ENCODE data around the gene CBFB. TPM values are rescaled to one million over a fixed set of nuclear protein-coding genes. Genes with fewer than 3 reads are reported as not detected.

CBFB gene
- total and polyA plus RNA-seq, 2 of the 4 experiments (the other 2 are of a cell fraction) = 44.2 to 48.0 TPM

GRCh38 chr16:67148656-67149275 is 119.8 kb downstream of the CBFB start:
- Histone ChIP-seq H3K18ac (ENCODE audit: low read depth, low read length) (no peak overlapping the region), H2BK120ac (ENCODE audit: low read depth, low read length) (no peak overlapping the region), H3K4ac (ENCODE audit: low read depth, low read length) (no peak overlapping the region), H4K20me1 (ENCODE audit: insufficient read depth, low read length) (peaks cover 7% of the 10 kb centered on the region; the same call in 1 of the 2 replicates), H4K91ac (ENCODE audit: insufficient read depth, low read depth, low read length) (no peak overlapping the region), H2AK5ac (ENCODE audit: low read depth, low read length) (no peak overlapping the region), H3K27ac (ENCODE audit: insufficient read depth, low read length) (no peak overlapping the region), H2BK5ac (ENCODE audit: low read depth, low read length, poor library complexity, severe bottlenecking) (no peak overlapping the region), H3K79me1 (ENCODE audit: low read depth in 1 of 2, low read length in 2 of 2) (peaks cover 0 to 30% of the 10 kb centered on the region in 2 experiments; a peak in 2 of 4 replicates), H3K23ac (ENCODE audit: low read depth, low read length) (no peak overlapping the region), H3K4me3 (ENCODE audit: insufficient read depth, low read depth, low read length) (no peak overlapping the region), H3K9me1 (ENCODE audit: insufficient read depth, low read length) (peaks cover 4% of the 10 kb centered on the region; the same call in 1 of the 2 replicates), H3K9me3 (ENCODE audit: control insufficient read depth, insufficient read depth, low read length) (no peaks in the 10 kb centered on the region), H2AFZ (replicated peaks; ENCODE audit: low read length, poor library complexity) (no peak overlapping the region), H2BK15ac (ENCODE audit: low read depth, low read length) (no peak overlapping the region), H3K4me2 (ENCODE audit: low read depth, low read length) (no peak overlapping the region), H4K5ac (ENCODE audit: low read depth, low read length) (no peak overlapping the region), H3K56ac (ENCODE audit: extremely low read depth, insufficient read depth, low read length) (no peak overlapping the region), H2AK9ac (replicated peaks; ENCODE audit: low read depth, low read length, poor library complexity) (peak overlapping the region; percentile 44), H3K36me3 (ENCODE audit: control insufficient read depth, insufficient read depth, low read length) (peaks cover 48% of the 10 kb centered on the region), H3K4me1 (ENCODE audit: control insufficient read depth, insufficient read depth, low read length) (peaks cover 5% of the 10 kb centered on the region; the same call in 1 of the 2 replicates), H2BK20ac (ENCODE audit: low read depth, low read length) (no peak overlapping the region), H3K14ac (replicated peaks; ENCODE audit: low read depth, low read length) (no peak overlapping the region), H4K8ac (ENCODE audit: low read depth in 2 of 2, low read length in 2 of 2) (no peak overlapping the region), H3K27me3 (ENCODE audit: control insufficient read depth, insufficient read depth, low read length) (no peaks in the 10 kb centered on the region), H3K9ac (ENCODE audit: low read depth, low read length) (no peak overlapping the region)
- in situ Hi-C loops (cut with MboI; ENCODE audit: low sequenced_read_pairs) (no loop called here), dilution Hi-C loops (cut with HindIII; ENCODE audit: low sequenced_read_pairs, unreplicated experiment) (no loop called here), intact Hi-C loops (cut with micrococcal nuclease) (no loop called here)
- TF ChIP-seq MXI1 (IDR thresholded peaks at IDR 0.05; ENCODE audit: borderline replicate concordance, low read depth, low read length) (no peak), POLR2A (IDR thresholded peaks at IDR 0.05; ENCODE audit: low read depth, low read length) (no peak), CEBPB (IDR thresholded peaks at IDR 0.05; ENCODE audit: low read depth, low read length) (no peak), RFX5 (IDR thresholded peaks at IDR 0.05; ENCODE audit: low read depth, low read length) (no peak), FOS (IDR thresholded peaks at IDR 0.05; ENCODE audit: low read depth, low read length) (no peak), MAFK (IDR thresholded peaks at IDR 0.05; ENCODE audit: low read depth, low read length) (no peak), SMC3 (IDR thresholded peaks at IDR 0.05; ENCODE audit: low read depth, low read length) (no peak), RCOR1 (IDR thresholded peaks at IDR 0.05; ENCODE audit: insufficient replicate concordance, low read length) (no peak), CTCF (conservative IDR thresholded peaks at IDR 0.05; ENCODE audit: low read depth, low read length) (no peak), BHLHE40 (IDR thresholded peaks at IDR 0.05; ENCODE audit: low read depth, low read length) (no peak), ELK1 (IDR thresholded peaks at IDR 0.05; ENCODE audit: borderline replicate concordance, low read depth, low read length) (no peak), USF2 (IDR thresholded peaks at IDR 0.05; ENCODE audit: low read depth, low read length) (no peak), RAD21 (IDR thresholded peaks at IDR 0.05; ENCODE audit: low read length) (no peak), CHD1 (IDR thresholded peaks at IDR 0.05; ENCODE audit: low read depth, low read length) (no peak), MAZ (IDR thresholded peaks at IDR 0.05; ENCODE audit: borderline replicate concordance, low read depth, low read length) (no peak), NFE2L2 (IDR thresholded peaks at IDR 0.05; ENCODE audit: low read depth, low read length) (no peak)
- ChIA-PET POLR2A (ENCODE audit: unreplicated experiment) (no interaction called here), CTCF (no interaction called here)
- DNase-seq = no peak
- WGBS, 2 experiments (ENCODE audit: extremely low coverage in 2 of 2, insufficient read length in 1 of 2) = 83% methylated on average over 1 of the region's 11 CpGs; no CpG with 5 or more reads in 1 of the 2 experiments
- no peak for ATAC-seq (ENCODE audit: low read depth)
- BruUV-seq (replicated peaks) = TSS peak; percentile 78

Data from IMR-90 (cell line).